ENCODE data around the gene CTDP1. TPM values are rescaled to one million over a fixed set of nuclear protein-coding genes. Genes with fewer than 3 reads are reported as not detected.
"Not testable (repeated sequence)": the region's sequence is repeated elsewhere in the genome, so short reads cannot be mapped to it uniquely, and the experiment has no call there.

Gene CTDP1
- total and polyA plus RNA-seq, 9 donors: 7.4 to 10.7 (median 9.7) TPM

GRCh38 chr18:79749251-79750191 is 69.9 kb downstream of the CTDP1 start:
- H3K4me3 ChIP-seq (ENCODE audit: low read length): no peak overlapping the region
- peaks cover 19% of the 10 kb centered on the region for H3K36me3 ChIP-seq (ENCODE audit: control insufficient read depth, insufficient read depth, low read length)
- H3K27me3 ChIP-seq (ENCODE audit: control insufficient read depth, insufficient read depth, low read length): no peaks in the 10 kb centered on the region
- peak; percentile 21 for DNase-seq
- no peak overlapping the region for H3K27ac ChIP-seq (ENCODE audit: low read length)
- H3K9me3 ChIP-seq (replicated peaks; ENCODE audit: control insufficient read depth, low read depth, low read length): no peaks in the 10 kb centered on the region
- WGBS (ENCODE audit: insufficient coverage): 72% methylated on average over 49 of the region's 49 CpGs
- no peaks in the 10 kb centered on the region for H3K4me1 ChIP-seq (ENCODE audit: control insufficient read depth, insufficient read depth, low read length)

- 86% methylated on average over 9 of the region's 13 CpGs for WGBS (ENCODE audit: insufficient coverage)
- no peak for DNase-seq
- H3K4me3 ChIP-seq (ENCODE audit: low read length): no peak overlapping the region
- H3K36me3 ChIP-seq (ENCODE audit: control insufficient read depth, insufficient read depth, low read length): peaks cover 26% of the 10 kb centered on the region
- no peak overlapping the region for H3K27ac ChIP-seq (ENCODE audit: low read length)
- no peaks in the 10 kb centered on the region for H3K4me1 ChIP-seq (ENCODE audit: control insufficient read depth, insufficient read depth, low read length)
- no peaks in the 10 kb centered on the region for H3K27me3 ChIP-seq (ENCODE audit: control insufficient read depth, insufficient read depth, low read length)
- no peaks in the 10 kb centered on the region for H3K9me3 ChIP-seq (replicated peaks; ENCODE audit: control insufficient read depth, low read depth, low read length)
Observed at GRCh38 chr18:79750980-79751571, 71.5 kb downstream of the CTDP1 start.

GRCh38 chr18:79751918-79752578 is 72.4 kb downstream of the CTDP1 start:
- 98% methylated on average over 11 of the region's 20 CpGs for WGBS (ENCODE audit: insufficient coverage)
- DNase-seq; H3K27ac ChIP-seq (ENCODE audit: low read length); H3K4me1 ChIP-seq (ENCODE audit: control insufficient read depth, insufficient read depth, low read length); H3K9me3 ChIP-seq (replicated peaks; ENCODE audit: control insufficient read depth, low read depth, low read length); H3K4me3 ChIP-seq (ENCODE audit: low read length); H3K27me3 ChIP-seq (ENCODE audit: control insufficient read depth, insufficient read depth, low read length): not testable (repeated sequence)
- peaks cover 26% of the 10 kb centered on the region for H3K36me3 ChIP-seq (ENCODE audit: control insufficient read depth, insufficient read depth, low read length)

- not testable (repeated sequence) for H3K4me1 ChIP-seq (ENCODE audit: control insufficient read depth, insufficient read depth, low read length); H3K27me3 ChIP-seq (ENCODE audit: control insufficient read depth, insufficient read depth, low read length); H3K27ac ChIP-seq (ENCODE audit: low read length); H3K9me3 ChIP-seq (replicated peaks; ENCODE audit: control insufficient read depth, low read depth, low read length); H3K4me3 ChIP-seq (ENCODE audit: low read length); DNase-seq
- peaks cover 26% of the 10 kb centered on the region for H3K36me3 ChIP-seq (ENCODE audit: control insufficient read depth, insufficient read depth, low read length)
- WGBS (ENCODE audit: insufficient coverage): no CpG with 5 or more reads among the region's 8 CpGs
Observed at GRCh38 chr18:79752946-79753345, 73.3 kb downstream of the CTDP1 start.

- H3K36me3 ChIP-seq (ENCODE audit: control insufficient read depth, insufficient read depth, low read length): peaks cover 26% of the 10 kb centered on the region
- 89% methylated on average over 25 of the region's 27 CpGs for WGBS (ENCODE audit: insufficient coverage)
Observed at GRCh38 chr18:79753391-79753851, 73.8 kb downstream of the CTDP1 start.

GRCh38 chr18:79754022-79754761 is 74.6 kb downstream of the CTDP1 start:
- no peak overlapping the region for H3K27ac ChIP-seq (ENCODE audit: low read length)
- 92% methylated on average over 25 of the region's 35 CpGs for WGBS (ENCODE audit: insufficient coverage)
- no peak for DNase-seq

More at GRCh38 chr18:79753391-79753851, 73.8 kb downstream of the CTDP1 start:
- Histone ChIP-seq H3K9me3 (replicated peaks; ENCODE audit: control insufficient read depth, low read depth, low read length) (no peaks in the 10 kb centered on the region), H3K4me3 (ENCODE audit: low read length) (no peak overlapping the region), H3K27ac (ENCODE audit: low read length) (no peak overlapping the region), H3K27me3 (ENCODE audit: control insufficient read depth, insufficient read depth, low read length) (no peaks in the 10 kb centered on the region), H3K4me1 (ENCODE audit: control insufficient read depth, insufficient read depth, low read length) (no peaks in the 10 kb centered on the region)
- DNase-seq: no peak

GRCh38 chr18:79754831-79755351 is 75.3 kb downstream of the CTDP1 start:
- 93% methylated on average over 22 of the region's 27 CpGs for WGBS (ENCODE audit: insufficient coverage)
- no peaks in the 10 kb centered on the region for H3K4me1 ChIP-seq (ENCODE audit: control insufficient read depth, insufficient read depth, low read length)
- peaks cover 22% of the 10 kb centered on the region for H3K36me3 ChIP-seq (ENCODE audit: control insufficient read depth, insufficient read depth, low read length)
- DNase-seq: no peak
- no peak overlapping the region for H3K4me3 ChIP-seq (ENCODE audit: low read length)
- peaks cover 2% of the 10 kb centered on the region for H3K9me3 ChIP-seq (replicated peaks; ENCODE audit: control insufficient read depth, low read depth, low read length)
- no peak overlapping the region for H3K27ac ChIP-seq (ENCODE audit: low read length)
- no peaks in the 10 kb centered on the region for H3K27me3 ChIP-seq (ENCODE audit: control insufficient read depth, insufficient read depth, low read length)

More at GRCh38 chr18:79754022-79754761, 74.6 kb downstream of the CTDP1 start:
- peaks cover 2% of the 10 kb centered on the region for H3K9me3 ChIP-seq (replicated peaks; ENCODE audit: control insufficient read depth, low read depth, low read length)
- H3K36me3 ChIP-seq (ENCODE audit: control insufficient read depth, insufficient read depth, low read length): peaks cover 22% of the 10 kb centered on the region
- H3K27me3 ChIP-seq (ENCODE audit: control insufficient read depth, insufficient read depth, low read length): no peaks in the 10 kb centered on the region
- no peaks in the 10 kb centered on the region for H3K4me1 ChIP-seq (ENCODE audit: control insufficient read depth, insufficient read depth, low read length)
- no peak overlapping the region for H3K4me3 ChIP-seq (ENCODE audit: low read length)

- Histone ChIP-seq H3K27me3 (ENCODE audit: control insufficient read depth, insufficient read depth, low read length) (no peaks in the 10 kb centered on the region), H3K4me1 (ENCODE audit: control insufficient read depth, insufficient read depth, low read length) (no peaks in the 10 kb centered on the region), H3K4me3 (ENCODE audit: low read length) (no peak overlapping the region), H3K9me3 (replicated peaks; ENCODE audit: control insufficient read depth, low read depth, low read length) (peaks cover 2% of the 10 kb centered on the region), H3K36me3 (ENCODE audit: control insufficient read depth, insufficient read depth, low read length) (peaks cover 22% of the 10 kb centered on the region), H3K27ac (ENCODE audit: low read length) (no peak overlapping the region)
- WGBS (ENCODE audit: insufficient coverage): 94% methylated on average over 28 of the region's 31 CpGs
- no peak for DNase-seq
Observed at GRCh38 chr18:79755496-79756142, 76.0 kb downstream of the CTDP1 start.

- Histone ChIP-seq H3K4me3 (ENCODE audit: low read length) (no peak overlapping the region), H3K4me1 (ENCODE audit: control insufficient read depth, insufficient read depth, low read length) (no peaks in the 10 kb centered on the region), H3K36me3 (ENCODE audit: control insufficient read depth, insufficient read depth, low read length) (peaks cover 22% of the 10 kb centered on the region), H3K9me3 (replicated peaks; ENCODE audit: control insufficient read depth, low read depth, low read length) (peaks cover 2% of the 10 kb centered on the region), H3K27me3 (ENCODE audit: control insufficient read depth, insufficient read depth, low read length) (no peaks in the 10 kb centered on the region), H3K27ac (ENCODE audit: low read length) (no peak overlapping the region)
- DNase-seq: no peak
- 88% methylated on average over 10 of the region's 10 CpGs for WGBS (ENCODE audit: insufficient coverage)
Observed at GRCh38 chr18:79756143-79756500, 76.5 kb downstream of the CTDP1 start.
